GM23248 (cell line): ENCODE results near the gene COPS4.

Experiments
- EZH2 ChIP-seq: fragments of 200-600 bp; sonication (generic); IDR thresholded peaks from 2 replicates; pipeline ENCODE4 v1.6.1; 2018; ENCODE audit warnings: antibody characterized with exemption, mild to moderate bottlenecking; ENCODE audit not compliant: insufficient read depth, poor library complexity, severe bottlenecking
- EZH2phosphoT487 ChIP-seq: fragments of 200-600 bp; sonication (generic); IDR thresholded peaks from 2 replicates; pipeline ENCODE4 v1.6.1; 2018; ENCODE audit warnings: antibody characterized with exemption, moderate library complexity, mild to moderate bottlenecking, low read depth; ENCODE audit not compliant: insufficient read depth

- TF ChIP-seq EZH2 (no peak), EZH2phosphoT487 (no peak)
Observed at GRCh38 chr4:83104991-83105390, 70.0 kb downstream of the COPS4 start.
